ENCODE data around the gene CD44.

Gene CD44

DNA sequence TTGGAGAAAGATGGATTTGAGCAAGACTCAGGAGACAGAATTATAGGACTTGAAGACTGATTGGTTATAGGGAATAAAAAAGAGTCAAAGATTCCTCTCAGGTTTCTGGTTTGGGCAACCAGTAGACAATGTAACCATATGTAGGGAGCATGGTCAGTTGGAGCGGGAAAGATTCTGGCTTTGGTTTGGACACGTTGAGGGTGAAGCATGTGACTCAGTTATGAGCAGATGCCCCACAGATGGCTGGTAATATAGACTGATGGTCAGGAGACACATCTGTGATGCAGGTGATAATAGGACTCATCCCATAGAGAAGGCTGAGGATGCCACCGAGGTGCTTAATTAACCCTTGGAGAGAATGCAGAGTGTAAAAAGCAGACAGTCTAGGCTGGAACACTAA is 132.1 kb downstream of the CD44 start:
- DNase-seq = no peak

DNA sequence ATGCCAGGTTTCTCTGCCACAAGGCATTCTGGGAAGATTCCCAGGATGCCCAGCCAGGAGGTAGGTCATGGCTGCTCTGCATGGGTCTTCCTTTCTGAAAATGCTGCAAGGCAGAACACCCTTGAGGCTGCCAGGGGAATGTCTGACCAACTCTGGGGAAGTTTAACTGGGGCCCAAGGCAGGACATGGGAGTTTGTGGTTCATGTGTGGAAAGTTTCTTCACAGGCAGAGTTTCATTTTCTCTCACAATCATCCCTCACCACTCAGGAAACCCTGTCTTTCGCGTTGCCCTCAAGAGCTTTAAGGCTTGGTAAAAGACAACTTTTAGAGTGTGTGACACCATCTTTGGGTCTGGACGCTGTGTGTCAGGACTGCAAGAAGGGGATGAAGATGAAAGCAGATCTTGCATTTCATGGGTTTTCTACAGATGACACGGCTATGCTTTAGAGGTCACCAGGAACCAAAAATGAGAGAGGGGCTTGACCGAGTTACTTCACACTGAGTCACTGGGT is 133.5 kb downstream of the CD44 start:
- DNase-seq = no peak

DNA sequence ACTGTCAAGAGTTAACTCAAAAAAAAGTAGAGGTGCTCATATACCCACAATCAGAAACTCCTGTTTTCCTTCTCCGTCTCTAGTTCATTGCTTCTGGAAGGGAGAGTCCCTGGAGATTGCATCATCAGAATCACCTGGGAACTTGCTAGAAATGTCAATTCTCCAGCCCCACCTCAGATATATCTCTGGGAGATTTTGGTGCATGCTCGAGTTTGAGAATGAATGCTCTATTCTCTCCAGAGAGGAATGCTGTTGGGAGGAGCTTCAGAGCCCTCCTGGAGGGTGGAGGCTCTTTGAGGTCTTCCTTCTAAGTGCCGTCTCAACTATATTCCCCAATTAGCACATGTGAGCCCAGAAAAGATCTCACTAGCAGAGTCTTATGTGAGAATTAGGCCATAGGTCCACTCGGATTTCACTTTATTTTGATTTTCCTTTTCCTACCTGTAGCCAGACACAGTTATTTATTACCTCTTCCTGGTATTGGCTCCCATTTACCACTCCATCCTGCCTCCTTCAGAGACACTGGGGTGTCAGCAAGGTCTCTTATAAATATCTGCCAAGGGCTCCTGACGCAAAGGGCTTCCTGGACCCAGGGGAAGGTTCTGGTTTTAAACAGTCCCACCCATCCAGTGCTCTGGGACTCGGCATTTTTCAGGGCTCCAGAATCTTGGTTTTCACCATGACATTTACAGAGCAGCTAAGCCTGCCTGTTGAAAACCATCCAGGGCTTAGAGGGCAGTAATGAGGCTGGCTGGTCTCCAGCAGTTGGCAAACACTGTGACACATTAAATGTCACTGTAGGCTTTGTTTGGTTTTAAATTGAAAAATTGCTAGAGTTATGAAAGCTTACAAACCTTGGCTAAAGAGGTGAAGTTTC is 136.2 kb downstream of the CD44 start:
- DNase-seq = no peak

DNA sequence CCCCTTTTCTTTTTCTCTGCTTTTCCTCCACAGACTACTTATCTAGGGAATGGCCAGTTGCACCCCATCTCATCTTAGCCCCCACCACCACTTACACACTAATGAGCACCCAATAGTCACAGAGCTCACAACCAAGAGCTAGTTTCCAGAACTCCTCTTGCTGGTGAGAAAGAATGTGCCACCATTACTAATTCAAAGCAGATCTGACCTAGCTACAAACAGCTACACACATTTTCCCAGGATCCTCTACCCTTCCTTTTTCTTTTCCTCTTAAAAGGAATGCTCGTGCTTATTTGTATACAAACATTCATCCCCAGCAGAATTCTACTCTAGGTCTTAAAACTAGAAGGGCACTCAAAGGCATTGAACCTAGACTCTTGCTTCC is 136.8 kb downstream of the CD44 start:
- DNase-seq = no peak

DNA sequence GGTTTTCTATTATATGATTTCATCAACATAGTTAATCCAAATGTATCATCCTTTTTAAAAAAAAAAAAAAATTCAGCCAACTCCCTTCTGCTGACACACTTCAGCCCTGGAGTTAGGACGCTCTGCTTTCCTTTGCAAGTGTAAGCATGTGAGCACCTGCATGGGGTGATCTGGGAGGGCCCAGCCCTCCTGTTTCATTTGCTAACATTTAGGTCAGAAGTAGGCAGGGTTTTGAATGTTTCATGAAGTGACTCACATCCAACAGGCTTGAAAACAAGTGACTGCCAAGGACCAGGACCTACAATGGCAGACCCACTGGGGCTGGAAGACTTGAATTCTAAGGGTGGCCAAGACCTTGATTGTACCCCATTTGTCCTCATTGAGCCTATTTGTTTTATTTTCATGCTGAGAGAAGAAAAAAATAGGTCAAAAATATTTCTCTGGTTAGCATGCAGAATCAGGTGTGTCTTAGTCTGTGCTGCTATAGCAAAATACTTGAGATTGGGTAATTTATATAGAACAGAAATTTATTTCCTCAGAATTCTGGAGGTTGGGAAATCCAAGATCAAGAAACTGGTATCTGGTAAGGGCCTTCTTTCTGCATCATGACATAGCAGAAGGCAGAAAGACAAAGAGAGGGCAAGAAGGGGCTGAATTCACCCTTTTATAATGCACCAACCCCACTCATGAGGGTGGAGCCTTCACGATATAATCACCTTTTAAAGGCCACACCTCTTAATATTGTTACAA is 137.6 kb downstream of the CD44 start:
- DNase-seq = no peak

DNA sequence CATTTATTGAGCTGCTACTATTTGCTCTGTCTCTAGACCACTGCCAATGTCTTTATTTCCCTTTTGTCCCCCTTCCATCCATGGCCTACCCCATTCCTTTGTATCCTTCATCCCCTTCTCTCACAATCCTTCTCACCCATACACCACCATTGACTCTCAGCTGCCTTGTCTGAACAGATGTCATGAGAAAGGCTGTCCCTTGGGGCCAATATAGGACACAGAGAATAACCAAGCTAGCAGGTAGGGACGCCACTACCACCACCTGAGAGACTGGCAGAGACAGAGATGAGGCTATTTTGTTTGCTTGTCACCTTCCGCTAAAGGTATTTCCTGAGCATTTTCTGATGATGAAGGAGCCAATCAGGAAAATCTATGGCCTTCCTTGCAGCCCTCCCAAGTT is 138.9 kb downstream of the CD44 start:
- DNase-seq = no peak

DNA sequence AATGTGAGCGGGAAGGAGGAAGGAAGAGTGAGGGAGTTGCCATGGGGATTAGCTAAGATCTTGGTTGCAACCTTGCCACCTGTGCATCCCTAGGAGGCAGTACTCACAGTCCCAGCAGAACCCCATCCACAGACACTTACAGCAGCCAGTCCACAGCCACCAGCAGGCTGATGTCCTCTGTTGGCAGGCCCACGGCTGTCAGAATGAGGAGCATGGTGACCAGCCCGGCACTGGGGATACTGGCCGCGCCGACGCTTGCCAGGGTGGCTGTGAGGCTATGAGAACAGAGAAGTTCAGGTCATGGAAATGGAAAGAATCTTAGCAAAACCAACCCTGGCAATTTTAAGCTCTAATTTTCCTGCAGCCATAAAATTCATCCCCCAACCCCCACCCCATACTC is 141.8 kb downstream of the CD44 start:
- no peak for DNase-seq

DNA sequence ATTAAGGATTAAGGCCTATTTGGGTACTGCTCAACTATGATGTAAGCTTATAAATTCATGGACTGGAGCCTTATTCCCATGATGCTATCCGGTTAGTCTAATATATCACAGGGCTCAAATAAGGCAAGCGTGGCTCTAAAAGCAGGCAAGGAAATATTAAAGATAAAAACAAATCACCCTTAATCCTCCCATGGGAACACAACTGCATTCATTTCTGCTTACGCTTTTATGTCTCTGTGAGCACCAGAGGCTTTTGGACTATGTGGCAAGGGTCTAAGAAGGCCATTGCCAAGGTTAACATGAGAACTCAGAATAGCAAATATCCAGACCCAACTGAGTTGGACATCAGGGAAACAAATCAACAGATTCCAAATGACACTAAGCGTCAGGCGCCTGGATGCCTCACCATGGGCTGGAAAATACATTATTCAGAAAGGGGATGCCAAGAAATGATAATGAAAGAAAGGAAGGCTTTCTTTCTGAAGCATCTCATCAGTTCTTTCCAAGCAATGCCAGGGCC is 142.3 kb downstream of the CD44 start:
- DNase-seq = no peak
